ENCODE measurements around the gene KCNIP4. TPM values are rescaled to one million over a fixed set of nuclear protein-coding genes. Genes with fewer than 3 reads are reported as not detected.

KCNIP4 gene
- total and polyA plus RNA-seq, 2 donors from 2014 or later: 9.8 to 43.9 TPM

DNA sequence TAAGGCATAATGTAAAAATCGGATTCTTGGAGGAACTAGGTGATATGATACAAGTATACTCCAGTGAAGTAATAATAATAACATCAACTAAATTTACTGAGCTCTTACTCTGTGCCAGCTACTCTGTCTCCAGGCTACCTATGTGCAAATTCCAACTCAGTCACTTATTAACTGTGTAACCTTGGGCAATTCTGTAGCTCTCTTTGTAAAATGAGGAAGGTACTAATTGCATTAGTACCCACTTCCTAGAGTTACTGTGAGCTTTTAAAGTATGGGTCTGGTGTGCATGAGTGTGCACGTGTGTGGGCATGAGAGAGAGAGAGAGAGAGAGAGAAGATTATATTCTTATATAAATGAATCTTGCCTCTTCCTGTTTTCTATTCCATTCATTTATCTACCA, 169.9 kb downstream of the KCNIP4 start:
- H3K9ac ChIP-seq (ENCODE audit: low read length in 3 of 3): no peak overlapping the region
- no peaks in the 10 kb centered on the region for H3K9me3 ChIP-seq (ENCODE audit: control insufficient read depth in 2 of 3, insufficient read depth in 1 of 3, low read length in 3 of 3)
- no peak overlapping the region for H3K4me3 ChIP-seq (ENCODE audit: low read length in 3 of 3)
- H3K36me3 ChIP-seq (ENCODE audit: control insufficient read depth in 2 of 3, insufficient read depth in 3 of 3, low read length in 3 of 3): no peaks in the 10 kb centered on the region
- TF ChIP-seq, protein P1, sequence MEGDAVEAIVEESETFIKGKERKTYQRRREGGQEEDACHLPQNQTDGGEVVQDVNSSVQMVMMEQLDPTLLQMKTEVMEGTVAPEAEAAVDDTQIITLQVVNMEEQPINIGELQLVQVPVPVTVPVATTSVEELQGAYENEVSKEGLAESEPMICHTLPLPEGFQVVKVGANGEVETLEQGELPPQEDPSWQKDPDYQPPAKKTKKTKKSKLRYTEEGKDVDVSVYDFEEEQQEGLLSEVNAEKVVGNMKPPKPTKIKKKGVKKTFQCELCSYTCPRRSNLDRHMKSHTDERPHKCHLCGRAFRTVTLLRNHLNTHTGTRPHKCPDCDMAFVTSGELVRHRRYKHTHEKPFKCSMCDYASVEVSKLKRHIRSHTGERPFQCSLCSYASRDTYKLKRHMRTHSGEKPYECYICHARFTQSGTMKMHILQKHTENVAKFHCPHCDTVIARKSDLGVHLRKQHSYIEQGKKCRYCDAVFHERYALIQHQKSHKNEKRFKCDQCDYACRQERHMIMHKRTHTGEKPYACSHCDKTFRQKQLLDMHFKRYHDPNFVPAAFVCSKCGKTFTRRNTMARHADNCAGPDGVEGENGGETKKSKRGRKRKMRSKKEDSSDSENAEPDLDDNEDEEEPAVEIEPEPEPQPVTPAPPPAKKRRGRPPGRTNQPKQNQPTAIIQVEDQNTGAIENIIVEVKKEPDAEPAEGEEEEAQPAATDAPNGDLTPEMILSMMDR (IDR thresholded peaks at IDR 0.05; ENCODE audit: borderline replicate concordance, extremely low read depth, insufficient read depth): no peak
- no peaks in the 10 kb centered on the region for H3K27me3 ChIP-seq (ENCODE audit: control insufficient read depth, insufficient read depth, low read length)
- no peak for FAIRE-seq
- no peak overlapping the region for H3K27ac ChIP-seq (ENCODE audit: low read depth in 2 of 2, low read length in 2 of 2)
- H3K4me1 ChIP-seq (ENCODE audit: control insufficient read depth in 2 of 3, insufficient read depth in 2 of 3, low read depth in 1 of 3, low read length in 3 of 3): no peaks in the 10 kb centered on the region
- intact Hi-C loops (cut with DNase I): no loop called here
- DNase-seq: peak in 2 of 5 donors; percentile 28 to 42

DNA sequence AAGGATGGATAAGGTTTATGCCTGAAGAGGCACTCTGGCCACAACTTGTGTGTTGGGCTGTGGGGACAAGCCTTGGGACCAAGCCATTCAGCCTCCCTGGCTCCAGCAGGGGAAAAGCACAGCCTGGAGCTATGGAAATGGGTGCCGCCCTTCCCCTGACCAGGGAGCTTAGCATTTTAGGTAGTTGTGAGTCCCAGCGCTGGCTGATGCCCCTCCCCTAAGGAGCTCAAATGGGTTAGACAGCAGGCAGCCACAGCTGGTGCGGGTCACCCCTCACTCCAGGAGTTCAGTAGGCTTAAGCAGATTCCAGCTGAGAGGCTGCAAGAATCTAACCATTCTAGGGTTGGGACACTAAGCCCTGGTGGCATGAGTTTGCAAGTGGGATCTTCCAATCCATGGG, 172.9 kb downstream of the KCNIP4 start:
- no peak for DNase-seq
- intact Hi-C loops (cut with DNase I): no loop called here
- Histone ChIP-seq H3K27me3 (ENCODE audit: control insufficient read depth, insufficient read depth, low read length) (no peaks in the 10 kb centered on the region), H3K9me3 (ENCODE audit: control insufficient read depth in 2 of 3, insufficient read depth in 1 of 3, low read length in 3 of 3) (peaks cover 0 to 2% (median 0%) of the 10 kb centered on the region in 3 donors), H3K27ac (ENCODE audit: low read depth in 2 of 2, low read length in 2 of 2) (no peak overlapping the region), H3K36me3 (ENCODE audit: control insufficient read depth in 2 of 3, insufficient read depth in 3 of 3, low read length in 3 of 3) (no peaks in the 10 kb centered on the region), H3K4me3 (ENCODE audit: low read length in 3 of 3) (no peak overlapping the region), H3K4me1 (ENCODE audit: control insufficient read depth in 2 of 3, insufficient read depth in 2 of 3, low read depth in 1 of 3, low read length in 3 of 3) (no peaks in the 10 kb centered on the region), H3K9ac (ENCODE audit: low read length in 3 of 3) (no peak overlapping the region)
- TF ChIP-seq, protein P1 (IDR thresholded peaks at IDR 0.05; ENCODE audit: borderline replicate concordance, extremely low read depth, insufficient read depth): no peak
- no peak for FAIRE-seq

DNA sequence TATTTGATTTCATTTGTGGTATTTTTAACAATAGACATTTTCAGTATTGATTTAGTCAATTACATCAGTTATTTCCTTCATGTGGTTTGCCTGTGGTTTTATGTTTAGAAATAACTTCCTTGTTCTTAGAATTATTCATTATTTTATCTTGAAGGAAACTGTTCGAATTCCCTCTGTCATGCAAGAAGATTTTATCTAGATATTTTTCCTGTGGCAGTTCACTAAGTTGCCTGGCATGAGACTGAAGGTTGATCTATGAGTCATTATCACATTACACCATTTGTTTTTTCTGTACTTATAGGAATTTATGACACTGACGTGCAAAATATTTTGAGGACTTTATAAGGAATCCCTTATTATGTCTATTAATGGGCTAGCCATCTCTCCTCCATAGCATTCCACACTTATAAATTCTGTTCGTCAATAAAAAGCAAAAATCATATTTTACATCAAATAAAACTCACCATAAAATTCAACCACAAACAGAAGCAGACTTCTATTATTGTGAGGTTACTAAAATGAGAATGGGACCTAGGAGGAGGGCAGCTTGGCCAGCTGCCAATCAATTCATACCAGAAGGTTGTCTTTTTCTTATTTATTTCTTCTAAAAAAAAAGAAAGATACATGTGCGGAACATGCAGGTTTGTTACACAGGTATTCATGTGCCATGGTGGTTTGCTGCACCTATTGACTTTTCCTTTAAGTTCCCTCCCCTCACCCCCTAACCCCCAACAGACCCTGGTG, 179.0 kb downstream of the KCNIP4 start:
- TF ChIP-seq, protein P1 (IDR thresholded peaks at IDR 0.05; ENCODE audit: borderline replicate concordance, extremely low read depth, insufficient read depth): no peak
- Histone ChIP-seq H3K9me3 (ENCODE audit: control insufficient read depth in 2 of 3, insufficient read depth in 1 of 3, low read length in 3 of 3) (peaks cover 0 to 2% (median 0%) of the 10 kb centered on the region in 3 donors), H3K36me3 (ENCODE audit: control insufficient read depth in 2 of 3, insufficient read depth in 3 of 3, low read length in 3 of 3) (no peaks in the 10 kb centered on the region), H3K27ac (ENCODE audit: low read depth in 2 of 2, low read length in 2 of 2) (no peak overlapping the region), H3K4me3 (ENCODE audit: low read length in 3 of 3) (no peak overlapping the region), H3K4me1 (ENCODE audit: control insufficient read depth in 2 of 3, insufficient read depth in 2 of 3, low read depth in 1 of 3, low read length in 3 of 3) (no peaks in the 10 kb centered on the region), H3K27me3 (ENCODE audit: control insufficient read depth, insufficient read depth, low read length) (no peaks in the 10 kb centered on the region), H3K9ac (ENCODE audit: low read length in 3 of 3) (no peak overlapping the region)
- FAIRE-seq: no peak
- intact Hi-C loops (cut with DNase I): loop anchor here (5.0 kb wide), 1 partner anchor 257 kb away; no protein-coding TSS in a partner anchor
- DNase-seq: no peak

Measured in kidney (tissue), 14 donors.